ENCODE data around the gene SPACA4. TPM values are rescaled to one million over a fixed set of nuclear protein-coding genes. Genes with fewer than 3 reads are reported as not detected.

The SPACA4 gene
- polyA plus RNA-seq, 5 donors: 0.11 to 0.76 (median 0.32) TPM

GRCh38 chr19:48646722-48647216, 40.2 kb downstream of the SPACA4 start:
- no peak for DNase-seq

- no peak for DNase-seq
These were observed 41.6 kb downstream of the SPACA4 start for GRCh38 chr19:48648134-48648533.

- no peak for DNase-seq
These were observed 44.6 kb downstream of the SPACA4 start for GRCh38 chr19:48650974-48651682.

- DNase-seq: no peak
These were observed 45.1 kb downstream of the SPACA4 start for GRCh38 chr19:48651683-48652048.

GRCh38 chr19:48654299-48655059, 47.9 kb downstream of the SPACA4 start:
- DNase-seq: no peak

GRCh38 chr19:48656840-48657474, 50.4 kb downstream of the SPACA4 start:
- no peak for DNase-seq

Other genes with a start within 250 kb of the SPACA4 start
- gene TMEM143, start 242.8 kb upstream of the SPACA4 start, polyA plus RNA-seq (ENCODE audit: insufficient read depth in 1 of 5, insufficient read length in 5 of 5, low replicate concordance in 1 of 5): 1 to 10 TPM; 6.6 to 9.2 (median 7.7) TPM
- under 1 TPM in 1 of 5 donors, not detected in 4; 0.27 TPM for gene SYNGR4, start 242.4 kb upstream of the SPACA4 start, polyA plus RNA-seq (ENCODE audit: insufficient read depth in 1 of 5, insufficient read length in 5 of 5, low replicate concordance in 1 of 5)
- 100 to 1,000 TPM; 141 to 191 (median 175) TPM for gene KDELR1, start 215.2 kb upstream of the SPACA4 start, polyA plus RNA-seq (ENCODE audit: insufficient read depth in 1 of 5, insufficient read length in 5 of 5, low replicate concordance in 1 of 5)
- under 1 TPM; 0.13 to 0.58 (median 0.40) TPM for gene GRIN2D, start 213.1 kb upstream of the SPACA4 start, polyA plus RNA-seq (ENCODE audit: insufficient read depth in 1 of 5, insufficient read length in 5 of 5, low replicate concordance in 1 of 5)
- 10 to 100 TPM; 17.5 to 30.9 (median 21.7) TPM for gene GRWD1, start 160.8 kb upstream of the SPACA4 start, polyA plus RNA-seq (ENCODE audit: insufficient read depth in 1 of 5, insufficient read length in 5 of 5, low replicate concordance in 1 of 5)
- 1 to 10 TPM in 3 of 5 donors, under 1 TPM in 2; 0.70 to 1.5 (median 1.2) TPM for gene KCNJ14, start 151.2 kb upstream of the SPACA4 start, polyA plus RNA-seq (ENCODE audit: insufficient read depth in 1 of 5, insufficient read length in 5 of 5, low replicate concordance in 1 of 5)
- gene CYTH2, start 137.4 kb upstream of the SPACA4 start, polyA plus RNA-seq (ENCODE audit: insufficient read depth in 1 of 5, insufficient read length in 5 of 5, low replicate concordance in 1 of 5): 100 to 1,000 TPM in 2 of 5 donors, 10 to 100 TPM in 3; 72.6 to 112 (median 87.8) TPM
- 1 to 10 TPM; 1.4 to 4.0 (median 2.6) TPM for gene LMTK3, start 94.9 kb upstream of the SPACA4 start, polyA plus RNA-seq (ENCODE audit: insufficient read depth in 1 of 5, insufficient read length in 5 of 5, low replicate concordance in 1 of 5)
- gene SULT2B1, start 54.6 kb upstream of the SPACA4 start, polyA plus RNA-seq (ENCODE audit: insufficient read depth in 1 of 5, insufficient read length in 5 of 5, low replicate concordance in 1 of 5): 1 to 10 TPM; 1.6 to 4.2 (median 3.3) TPM
- 10 to 100 TPM in 2 of 5 donors, 1 to 10 TPM in 3; 3.7 to 11.6 (median 4.8) TPM for gene FAM83E, start 8.3 kb downstream of the SPACA4 start, polyA plus RNA-seq (ENCODE audit: insufficient read depth in 1 of 5, insufficient read length in 5 of 5, low replicate concordance in 1 of 5)
- 1,000 to 10,000 TPM; 1,161 to 2,077 (median 1,395) TPM for gene RPL18, start 12.4 kb downstream of the SPACA4 start, polyA plus RNA-seq (ENCODE audit: insufficient read depth in 1 of 5, insufficient read length in 5 of 5, low replicate concordance in 1 of 5)
- 10 to 100 TPM; 10.0 to 17.8 (median 11.6) TPM for gene SPHK2, start 12.8 kb downstream of the SPACA4 start, polyA plus RNA-seq (ENCODE audit: insufficient read depth in 1 of 5, insufficient read length in 5 of 5, low replicate concordance in 1 of 5)
- gene DBP, start 30.6 kb downstream of the SPACA4 start, polyA plus RNA-seq (ENCODE audit: insufficient read depth in 1 of 5, insufficient read length in 5 of 5, low replicate concordance in 1 of 5): 10 to 100 TPM in 3 of 5 donors, 1 to 10 TPM in 2; 6.3 to 14.0 (median 10.5) TPM
- gene CA11, start 39.4 kb downstream of the SPACA4 start, polyA plus RNA-seq (ENCODE audit: insufficient read depth in 1 of 5, insufficient read length in 5 of 5, low replicate concordance in 1 of 5): 1 to 10 TPM; 3.8 to 7.5 (median 5.7) TPM
- gene NTN5, start 66.3 kb downstream of the SPACA4 start, polyA plus RNA-seq (ENCODE audit: insufficient read depth in 1 of 5, insufficient read length in 5 of 5, low replicate concordance in 1 of 5): 1 to 10 TPM in 3 of 5 donors, under 1 TPM in 2; 0.43 to 2.2 (median 1.5) TPM
- 1 to 10 TPM; 1.5 to 3.2 (median 2.3) TPM for gene FUT2, start 89.2 kb downstream of the SPACA4 start, polyA plus RNA-seq (ENCODE audit: insufficient read depth in 1 of 5, insufficient read length in 5 of 5, low replicate concordance in 1 of 5)
- gene MAMSTR, start 113.0 kb downstream of the SPACA4 start, polyA plus RNA-seq (ENCODE audit: insufficient read depth in 1 of 5, insufficient read length in 5 of 5, low replicate concordance in 1 of 5): 10 to 100 TPM in 1 of 5 donors, 1 to 10 TPM in 4; 4.3 to 11.8 (median 4.6) TPM
- 10 to 100 TPM; 14.6 to 29.8 (median 17.7) TPM for gene RASIP1, start 133.9 kb downstream of the SPACA4 start, polyA plus RNA-seq (ENCODE audit: insufficient read depth in 1 of 5, insufficient read length in 5 of 5, low replicate concordance in 1 of 5)
- gene IZUMO1, start 140.2 kb downstream of the SPACA4 start, polyA plus RNA-seq (ENCODE audit: insufficient read depth in 1 of 5, insufficient read length in 5 of 5, low replicate concordance in 1 of 5): 1 to 10 TPM in 4 of 5 donors, under 1 TPM in 1; 0.40 to 2.1 (median 1.6) TPM
- gene FUT1, start 145.9 kb downstream of the SPACA4 start, polyA plus RNA-seq (ENCODE audit: insufficient read depth in 1 of 5, insufficient read length in 5 of 5, low replicate concordance in 1 of 5): 1 to 10 TPM; 4.5 to 7.0 (median 5.8) TPM
- not detected for gene FGF21, start 148.8 kb downstream of the SPACA4 start, polyA plus RNA-seq (ENCODE audit: insufficient read depth in 1 of 5, insufficient read length in 5 of 5, low replicate concordance in 1 of 5)
- gene BCAT2, start 204.3 kb downstream of the SPACA4 start, polyA plus RNA-seq (ENCODE audit: insufficient read depth in 1 of 5, insufficient read length in 5 of 5, low replicate concordance in 1 of 5): 10 to 100 TPM; 33.3 to 58.9 (median 42.9) TPM
- 1 to 10 TPM; 6.9 to 9.9 (median 8.6) TPM for gene HSD17B14, start 229.7 kb downstream of the SPACA4 start, polyA plus RNA-seq (ENCODE audit: insufficient read depth in 1 of 5, insufficient read length in 5 of 5, low replicate concordance in 1 of 5)